K562 (cell line): ENCODE data around the gene PPIA. TPM values are rescaled to one million over a fixed set of nuclear protein-coding genes. Genes with fewer than 3 reads are reported as not detected.
A peak's percentile ranks its signal among the peaks of the same experiment; 100 is the strongest.

ENCODE experiments used
- ATAC-seq: fragments of 200-7000 bp; cut with Tn5 transposase; 3 replicates; pipeline ENCODE4 v1.9.1; 2020; ENCODE audit warnings: moderate library complexity
- BruUV-seq: library from RNA; stranded (reverse); fragments of 400-500 nt; replicated peaks from 2 replicates; lab custom pipeline; 2021; lab: Mats Ljungman, UMichigan
- CTCF ChIA-PET: fragments of 300-600 bp; formaldehyde crosslinking; extraction: SDS; loops from one replicate; lab custom pipeline; 2021; ENCODE audit warnings: low intra/inter-chr PET ratio; lab: Yijun Ruan, JAX
- POLR2A ChIA-PET: fragments of 300-600, 350-650 bp; sonication (Branson Sonifier 250); formaldehyde crosslinking; extraction: SDS; loops from one replicate; lab custom pipeline; 2021; ENCODE audit warnings: antibody characterized with exemption, inconsistent platforms; lab: Yijun Ruan, JAX
- DNase-seq, 4 experiments: peaks; one replicate each; pipeline versions ENCODE4 v3.0.0 to v3.0.0-alpha.2; 2011 to 2018; ENCODE audit warnings: low spot score in 3 of 4, mixed read lengths in 3 of 4; ENCODE audit errors: extremely low read depth in 1 of 4
- FAIRE-seq: peaks from 2 replicates; lab custom pipeline; 2011; peaks lifted over from hg19 to GRCh38; lab: Jason Lieb, UNC
- H2AFZ ChIP-seq: 2 replicates; pipeline ENCODE4 v1.6.0; 2011; ENCODE audit warnings: low read depth, low read length, control low read depth, inconsistent platforms
- H3K27ac ChIP-seq: fragments of 200-600 bp; 3 replicates; pipeline ENCODE4 v1.8.0; 2011; ENCODE audit warnings: low read depth, mild to moderate bottlenecking, control low read depth, inconsistent platforms, low read length, moderate library complexity, mixed read lengths; ENCODE audit errors: extremely low read depth
- H3K27me3 ChIP-seq, 2 experiments: fragments of 300-600 bp in 1 of 2; 2 replicates in 1 of 2; 3 replicates in 1 of 2; pipeline versions ENCODE4 v1.6.0 to v1.8.0; 2011; ENCODE audit warnings: inconsistent platforms in 2 of 2, low read length in 2 of 2, mild to moderate bottlenecking in 1 of 2, mixed read lengths in 1 of 2, moderate library complexity in 1 of 2; ENCODE audit not compliant: control insufficient read depth in 2 of 2, insufficient read depth in 2 of 2
- H3K36me3 ChIP-seq: fragments of 300-600 bp; 3 replicates; pipeline ENCODE4 v1.8.0; 2011; ENCODE audit warnings: mild to moderate bottlenecking, low read length, inconsistent platforms; ENCODE audit not compliant: control insufficient read depth, insufficient read depth
- H3K4me1 ChIP-seq, 2 experiments: fragments of 200-600 bp in 1 of 2; replicated peaks in 1 of 2; 2 replicates in 1 of 2; 3 replicates in 1 of 2; pipeline versions ENCODE4 v1.5.1 to v1.8.0; 2011; ENCODE audit warnings: inconsistent platforms in 2 of 2, low read length in 2 of 2, mild to moderate bottlenecking in 1 of 2, mixed read lengths in 1 of 2, moderate library complexity in 1 of 2; ENCODE audit not compliant: control insufficient read depth in 2 of 2, insufficient read depth in 2 of 2
- H3K4me2 ChIP-seq: 2 replicates; pipeline ENCODE4 v1.6.1; 2011; ENCODE audit warnings: low read length, control low read depth, inconsistent platforms, mixed read lengths; ENCODE audit not compliant: insufficient read depth
- H3K4me3 ChIP-seq: fragments of 200-600 bp; sonication (generic), shearing (Covaris generic); 2 replicates; pipeline ENCODE4 v1.5.1; 2016; ENCODE audit warnings: control low read depth, inconsistent platforms
- H3K79me2 ChIP-seq: fragments of 200-600 bp; 3 replicates; pipeline ENCODE4 v1.8.0; 2011; ENCODE audit warnings: low read length, inconsistent platforms; ENCODE audit not compliant: control insufficient read depth, insufficient read depth
- H3K9ac ChIP-seq, 2 experiments: 2 replicates each; pipeline versions ENCODE4 v1.6.0 to v1.6.1; 2011; ENCODE audit warnings: low read depth in 2 of 2, low read length in 2 of 2, control low read depth in 1 of 2, inconsistent platforms in 1 of 2, mild to moderate bottlenecking in 1 of 2, mixed read lengths in 1 of 2; ENCODE audit not compliant: insufficient read depth in 1 of 2
- H3K9me1 ChIP-seq: one replicate; pipeline ENCODE4 v1.6.0; 2011; ENCODE audit warnings: inconsistent platforms, mild to moderate bottlenecking, low read length, moderate library complexity; ENCODE audit not compliant: control insufficient read depth, insufficient read depth
- H3K9me3 ChIP-seq: replicated peaks from 2 replicates; pipeline ENCODE4 v1.5.1; 2011; ENCODE audit warnings: low read depth, low read length, inconsistent platforms; ENCODE audit not compliant: control insufficient read depth, insufficient read depth
- H4K20me1 ChIP-seq: replicated peaks from 2 replicates; pipeline ENCODE4 v1.6.1; 2011; ENCODE audit warnings: low read length, inconsistent platforms, mixed read lengths; ENCODE audit not compliant: control insufficient read depth, insufficient read depth
- CHD4 ChIP-seq: fragments of 200-600 bp; sonication (generic); IDR thresholded peaks from 3 replicates; pipeline ENCODE4 v1.6.1; 2012; ENCODE audit warnings: low read depth, mild to moderate bottlenecking, mixed read lengths, low read length, inconsistent platforms; ENCODE audit not compliant: insufficient read depth, insufficient replicate concordance, poor library complexity, severe bottlenecking
- MBD2 ChIP-seq: sonication (generic); IDR thresholded peaks from 2 replicates; pipeline ENCODE4 v1.6.1; 2016; ENCODE audit warnings: low read depth, borderline replicate concordance
- MCM3 ChIP-seq: fragments of 450-650 bp; IDR thresholded peaks from 2 replicates; pipeline ENCODE4 v1.6.1; 2016
- MCM5 ChIP-seq: fragments of 450-650 bp; IDR thresholded peaks from 2 replicates; pipeline ENCODE4 v1.6.1; 2016; ENCODE audit warnings: low read depth
- NBN ChIP-seq: fragments of 450-650 bp; IDR thresholded peaks from 2 replicates; pipeline ENCODE4 v1.6.1; 2016; ENCODE audit warnings: low read depth, mild to moderate bottlenecking
- PTBP1 ChIP-seq: fragments of 200-400 bp; formaldehyde crosslinking; IDR thresholded peaks from 2 replicates; pipeline ENCODE4 v1.6.1; 2017; ENCODE audit warnings: low read depth, low read length
- RBM15 ChIP-seq: fragments of 200-400 bp; formaldehyde crosslinking; IDR thresholded peaks from 2 replicates; pipeline ENCODE4 v1.6.1; 2018; ENCODE audit warnings: mild to moderate bottlenecking, low read length, moderate library complexity; ENCODE audit not compliant: insufficient read depth
- RBM39 ChIP-seq: fragments of 200-400 bp; formaldehyde crosslinking; optimal IDR thresholded peaks from 2 replicates; pipeline ENCODE3; 2018; ENCODE audit warnings: low read depth, low read length
- RFX1 ChIP-seq: fragments of 450-650 bp; IDR thresholded peaks from 2 replicates; pipeline ENCODE4 v1.6.1; 2016; ENCODE audit warnings: mild to moderate bottlenecking, moderate library complexity
- RUNX1 ChIP-seq: sonication (generic); IDR thresholded peaks from 2 replicates; pipeline ENCODE4 v1.6.1; 2016; ENCODE audit warnings: antibody characterized with exemption, low read depth
- SMAD1 ChIP-seq: fragments of 150-350 bp; IDR thresholded peaks from 2 replicates; pipeline ENCODE4 v1.6.1; 2014; ENCODE audit warnings: low read length, low read depth; ENCODE audit not compliant: partially characterized antibody
- TOE1 ChIP-seq, 2 experiments: fragments of 450-650 bp in 1 of 2; sonication (generic) in 1 of 2; formaldehyde crosslinking in 1 of 2; IDR thresholded peaks; 2 replicates each; pipeline versions ENCODE4 v1.7.1 to v1.8.0; 2016 to 2022; ENCODE audit warnings: borderline replicate concordance in 2 of 2, mild to moderate bottlenecking in 2 of 2, antibody characterized with exemption in 1 of 2, inconsistent platforms in 1 of 2, low read depth in 1 of 2, missing genetic modification reagents in 1 of 2, moderate library complexity in 1 of 2
- ZNF133 ChIP-seq: fragments of 250-450 bp; sonication (Bioruptor Pico); IDR thresholded peaks from 2 replicates; pipeline ENCODE4 v1.4.0; 2020; ENCODE audit warnings: mild to moderate bottlenecking
- WGBS: fragments of 100-300 bp; shearing (Covaris generic); methylation state at CpG from one replicate; pipeline ENCODE4 v1.1.6; 2016; ENCODE audit warnings: low coverage, mixed read lengths; ENCODE audit not compliant: insufficient coverage; ENCODE audit errors: missing lambda C conversion rate; 5-methylcytosine and 5-hydroxymethylcytosine counted together
- in situ Hi-C: fragments of 300-500 bp; cut with MboI; formaldehyde crosslinking; loops from 4 replicates; pipeline ENCODE4 v1.15.0; 2018; ENCODE audit warnings: inconsistent platforms, mixed read lengths
- intact Hi-C: fragments of 100-400 bp; cut with micrococcal nuclease; formaldehyde crosslinking; loops from 2 replicates; pipeline ENCODE4 v1.14.2; 2022
- polyA plus RNA-seq, 8 experiments: library from polyadenylated mRNA; depleted of rRNA in 4 of 8; stranded (reverse) in 5 of 8; unstranded in 3 of 8; fragments of >200 nt; fragmentation: Nextera tagmentation in 2 of 8; fragmentation: Illumina TruSeq in 1 of 8; extraction: Ambion mirVana in 2 of 8; extraction: Trizol in 1 of 8; gene quantifications; 2 replicates each; pipeline versions ENCODE4 v1.2.1 to v1.2.3, GENCODE V29; 2011 to 2014; ENCODE audit warnings: inconsistent platforms in 1 of 8, missing spikeins in 1 of 8
- total RNA-seq, 7 experiments: library from RNA; depleted of rRNA in 6 of 7; stranded (reverse); fragments of >200 nt in 6 of 7; fragmentation: Illumina TruSeq in 2 of 7; extraction: Trizol in 2 of 7; gene quantifications; 2 replicates each; pipeline versions ENCODE4 v1.2.1 to v1.2.3, GENCODE V29; 2011 to 2021; ENCODE audit warnings: low replicate concordance in 1 of 7
- TF ChIP-seq, protein P1 (sequence below), 2 experiments: fragments of 450-650 bp in 1 of 2; IDR thresholded peaks; 2 replicates each; pipeline ENCODE4 v1.6.1; 2011 to 2017; ENCODE audit warnings: low read depth in 2 of 2, antibody characterized with exemption in 1 of 2, borderline replicate concordance in 1 of 2, low read length in 1 of 2, mild to moderate bottlenecking in 1 of 2, mixed read lengths in 1 of 2; ENCODE audit not compliant: control insufficient read depth in 1 of 2
- TF ChIP-seq, protein P2 (sequence below), 2 experiments: fragments of 450-650 bp; conservative IDR thresholded peaks; 2 replicates each; pipeline ENCODE4 v1.6.1; 2017; ENCODE audit warnings: mild to moderate bottlenecking in 2 of 2, moderate library complexity in 2 of 2

PPIA gene
- total and polyA plus RNA-seq, 9 of the 15 experiments (the other 6 are each of a cell fraction or from before 2014, with no cell fraction given), result 2,583 to 7,504 (median 3,973) TPM

DNA sequence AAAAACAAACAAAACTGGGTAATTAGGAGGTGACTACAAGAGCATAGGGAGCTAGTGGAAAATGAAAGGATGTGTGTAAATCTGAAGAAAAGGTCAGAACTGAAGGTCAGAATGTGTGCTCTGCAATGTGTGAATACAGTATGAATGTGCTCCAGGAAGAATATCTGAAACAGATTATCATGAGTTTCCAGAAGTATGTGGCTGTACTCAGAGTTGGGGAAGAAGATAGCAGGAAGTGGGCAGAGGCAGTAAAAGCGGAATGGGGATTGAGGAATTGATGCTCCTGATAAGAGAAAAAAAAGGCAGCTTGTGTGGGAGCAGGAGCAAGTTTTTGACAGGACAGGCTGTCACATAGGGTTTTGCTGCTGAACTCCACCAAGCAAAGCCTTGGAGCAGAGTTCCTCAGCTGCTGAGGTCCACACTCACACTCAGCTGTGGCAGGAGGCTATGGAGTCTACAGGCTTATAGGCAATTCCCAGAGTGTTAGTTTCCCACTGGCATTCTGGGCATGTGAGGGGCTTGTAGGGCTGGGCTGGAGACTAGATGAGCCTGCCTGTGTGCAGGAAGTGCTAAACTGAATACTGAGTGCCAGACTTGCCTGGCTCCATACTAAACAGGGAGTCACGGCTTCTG is 28.5 kb downstream of the PPIA start:
- H3K36me3 ChIP-seq, result peaks cover 50% of the 10 kb centered on the region
- H3K27ac ChIP-seq, result no peak overlapping the region
- H3K9me3 ChIP-seq, result no peaks in the 10 kb centered on the region
- FAIRE-seq (no peak), DNase-seq (no peak), ATAC-seq (peak; percentile 54)
- H3K4me3 ChIP-seq, result no peak overlapping the region
- peak overlapping the region in 1 of 2 experiments; percentile 56; a peak in 1 of 4 replicates for H3K9ac ChIP-seq
- H3K9me1 ChIP-seq, result peaks cover 3% of the 10 kb centered on the region
- peaks cover 4 to 19% of the 10 kb centered on the region in 2 experiments; a peak in 4 of 5 replicates for H3K4me1 ChIP-seq
- no TSS peak for BruUV-seq
- 51% methylated on average over 2 of the region's 2 CpGs for WGBS
- ChIA-PET POLR2A (interaction anchor here (0.6 to 3.6 kb wide), 10 partner anchors 8 to 183 kb away, joined by 3 to 15 read pairs (median 4); no protein-coding TSS in a partner anchor), CTCF (no interaction called here)
- H3K4me2 ChIP-seq, result no peak overlapping the region
- intact Hi-C loops (no loop called here), in situ Hi-C loops (no loop called here)
- H4K20me1 ChIP-seq, result 0 out of 2 replicates have a peak, but pooled peaks cover 5% of the 10 kb centered on the region
- H3K27me3 ChIP-seq, result no peaks in the 10 kb centered on the region
- no peaks in the 10 kb centered on the region for H3K79me2 ChIP-seq
- H2AFZ ChIP-seq, result no peak overlapping the region
- TF ChIP-seq CHD4 (no peak), MBD2 (no peak), ZNF133 (CRISPR knock-in tag) (no peak), MCM5 (no peak), TOE1 (IDR thresholded peaks at IDR 0.05; ENCODE audit: borderline replicate concordance) (no peak), TOE1 (CRISPR knock-in tag; IDR thresholded peaks at IDR 0.05; ENCODE audit: borderline replicate concordance, low read depth) (no peak), RUNX1 (no peak), SMAD1 (no peak), NBN (peak; percentile 41; the same call in 1 of the 2 replicates), RBM39 (no peak), RFX1 (no peak), RBM15 (no peak), PTBP1 (no peak), MCM3 (no peak)
- TF ChIP-seq, protein P1, sequence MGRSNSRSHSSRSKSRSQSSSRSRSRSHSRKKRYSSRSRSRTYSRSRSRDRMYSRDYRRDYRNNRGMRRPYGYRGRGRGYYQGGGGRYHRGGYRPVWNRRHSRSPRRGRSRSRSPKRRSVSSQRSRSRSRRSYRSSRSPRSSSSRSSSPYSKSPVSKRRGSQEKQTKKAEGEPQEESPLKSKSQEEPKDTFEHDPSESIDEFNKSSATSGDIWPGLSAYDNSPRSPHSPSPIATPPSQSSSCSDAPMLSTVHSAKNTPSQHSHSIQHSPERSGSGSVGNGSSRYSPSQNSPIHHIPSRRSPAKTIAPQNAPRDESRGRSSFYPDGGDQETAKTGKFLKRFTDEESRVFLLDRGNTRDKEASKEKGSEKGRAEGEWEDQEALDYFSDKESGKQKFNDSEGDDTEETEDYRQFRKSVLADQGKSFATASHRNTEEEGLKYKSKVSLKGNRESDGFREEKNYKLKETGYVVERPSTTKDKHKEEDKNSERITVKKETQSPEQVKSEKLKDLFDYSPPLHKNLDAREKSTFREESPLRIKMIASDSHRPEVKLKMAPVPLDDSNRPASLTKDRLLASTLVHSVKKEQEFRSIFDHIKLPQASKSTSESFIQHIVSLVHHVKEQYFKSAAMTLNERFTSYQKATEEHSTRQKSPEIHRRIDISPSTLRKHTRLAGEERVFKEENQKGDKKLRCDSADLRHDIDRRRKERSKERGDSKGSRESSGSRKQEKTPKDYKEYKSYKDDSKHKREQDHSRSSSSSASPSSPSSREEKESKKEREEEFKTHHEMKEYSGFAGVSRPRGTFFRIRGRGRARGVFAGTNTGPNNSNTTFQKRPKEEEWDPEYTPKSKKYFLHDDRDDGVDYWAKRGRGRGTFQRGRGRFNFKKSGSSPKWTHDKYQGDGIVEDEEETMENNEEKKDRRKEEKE (IDR thresholded peaks at IDR 0.05; ENCODE audit: borderline replicate concordance in 1 of 2, control insufficient read depth in 1 of 2, low read depth in 2 of 2, low read length in 1 of 2), result no peak
- TF ChIP-seq, protein P2, sequence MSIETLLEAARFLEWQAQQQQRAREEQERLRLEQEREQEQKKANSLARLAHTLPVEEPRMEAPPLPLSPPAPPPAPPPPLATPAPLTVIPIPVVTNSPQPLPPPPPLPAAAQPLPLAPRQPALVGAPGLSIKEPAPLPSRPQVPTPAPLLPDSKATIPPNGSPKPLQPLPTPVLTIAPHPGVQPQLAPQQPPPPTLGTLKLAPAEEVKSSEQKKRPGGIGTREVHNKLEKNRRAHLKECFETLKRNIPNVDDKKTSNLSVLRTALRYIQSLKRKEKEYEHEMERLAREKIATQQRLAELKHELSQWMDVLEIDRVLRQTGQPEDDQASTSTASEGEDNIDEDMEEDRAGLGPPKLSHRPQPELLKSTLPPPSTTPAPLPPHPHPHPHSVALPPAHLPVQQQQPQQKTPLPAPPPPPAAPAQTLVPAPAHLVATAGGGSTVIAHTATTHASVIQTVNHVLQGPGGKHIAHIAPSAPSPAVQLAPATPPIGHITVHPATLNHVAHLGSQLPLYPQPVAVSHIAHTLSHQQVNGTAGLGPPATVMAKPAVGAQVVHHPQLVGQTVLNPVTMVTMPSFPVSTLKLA (conservative IDR thresholded peaks at IDR 0.05), result no peak
